ENCODE data around the gene ANAPC2. TPM values are rescaled to one million over a fixed set of nuclear protein-coding genes. Genes with fewer than 3 reads are reported as not detected.
A peak's percentile ranks its signal among the peaks of the same experiment; 100 is the strongest.

The ANAPC2 gene
- total RNA-seq, 1 experiment from 2014 or later: 27.2 TPM

- no peak for DNase-seq (ENCODE audit: low read depth)
Observed at GRCh38 chr9:137130176-137130755, 58.1 kb downstream of the ANAPC2 start.

DNA sequence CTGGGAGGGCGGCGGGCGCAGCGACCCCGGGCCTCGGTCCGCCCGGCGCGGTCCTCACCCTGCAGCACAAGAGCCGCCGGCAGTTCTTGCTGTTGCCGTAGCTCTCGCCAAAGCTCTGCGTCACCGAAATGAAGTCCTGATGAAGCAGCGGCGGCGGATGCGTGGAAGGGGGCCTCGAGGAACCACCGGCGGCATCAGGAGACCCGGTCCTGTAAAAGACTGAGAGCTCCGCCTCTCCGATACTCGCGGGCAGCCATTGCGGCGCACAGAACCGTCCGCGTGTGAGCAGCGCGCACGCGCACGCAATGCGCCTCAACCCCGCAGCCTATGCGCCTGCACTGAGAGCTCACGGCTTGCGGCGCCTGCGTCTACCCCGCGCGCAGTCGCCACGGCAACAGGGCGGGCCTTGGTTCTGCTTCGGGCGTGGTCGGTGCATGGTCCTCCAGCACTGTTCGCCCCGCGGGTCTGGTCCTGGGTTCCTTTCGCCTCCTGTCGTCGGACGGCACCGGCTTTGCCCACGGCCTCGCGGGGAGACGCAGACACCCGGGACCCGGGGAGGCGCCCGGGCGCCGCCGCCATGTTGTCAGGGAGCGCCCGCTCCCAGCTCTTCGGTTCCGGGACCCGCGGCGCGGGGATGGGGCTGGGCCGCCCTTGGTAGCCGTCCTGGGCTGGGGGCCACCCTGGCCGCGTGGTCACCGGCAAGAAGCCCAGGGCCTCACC lies 58.7 kb downstream of the ANAPC2 start:
- peak; percentile 88 for DNase-seq (ENCODE audit: low read depth)

GRCh38 chr9:137128862-137129455 lies 59.4 kb downstream of the ANAPC2 start:
- no peak for DNase-seq (ENCODE audit: low read depth)

- DNase-seq (ENCODE audit: low read depth): no peak
Observed at GRCh38 chr9:137128158-137128861, 60.0 kb downstream of the ANAPC2 start.

DNA sequence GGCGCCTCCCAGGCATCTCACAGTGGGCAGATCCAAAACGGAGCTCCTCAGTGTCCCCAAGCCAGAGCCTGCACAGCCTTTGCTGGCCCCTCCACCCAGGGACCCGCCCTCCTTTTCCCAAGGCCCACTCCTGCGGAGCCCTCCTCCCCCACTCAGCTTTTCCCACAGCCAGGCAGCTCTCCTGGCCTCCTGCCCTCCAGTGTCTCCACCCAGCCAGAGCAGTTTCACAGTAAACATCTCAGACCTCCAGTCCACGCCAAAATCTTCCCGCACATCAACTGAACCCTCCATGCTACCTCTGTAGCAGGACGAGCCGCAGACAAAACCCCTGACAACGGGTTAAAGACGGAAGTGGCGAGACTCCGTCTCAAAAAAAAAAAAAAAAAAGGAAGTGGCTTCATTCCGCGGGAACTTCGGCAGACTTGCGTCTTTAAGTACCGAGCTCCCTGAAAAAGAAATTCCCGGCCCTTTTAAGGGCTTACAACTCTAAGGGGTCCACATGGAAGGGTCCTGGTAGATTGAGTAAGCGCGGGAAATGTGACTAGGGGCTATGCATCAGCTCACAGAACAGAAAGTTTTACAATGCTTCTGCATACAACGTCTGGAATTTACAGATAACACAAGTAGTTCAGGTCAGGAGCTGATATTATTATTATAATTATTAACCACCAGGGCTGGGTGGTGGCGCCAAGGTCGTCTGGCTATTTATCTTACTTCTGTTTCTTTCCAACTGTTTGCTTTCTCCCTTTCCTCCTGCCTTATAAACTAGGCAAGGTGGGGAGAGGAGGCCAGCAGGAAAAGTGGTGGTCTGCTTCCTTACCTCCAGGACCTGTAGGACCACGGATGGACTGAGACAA lies 60.8 kb downstream of the ANAPC2 start:
- no peak for DNase-seq (ENCODE audit: low read depth)

DNA sequence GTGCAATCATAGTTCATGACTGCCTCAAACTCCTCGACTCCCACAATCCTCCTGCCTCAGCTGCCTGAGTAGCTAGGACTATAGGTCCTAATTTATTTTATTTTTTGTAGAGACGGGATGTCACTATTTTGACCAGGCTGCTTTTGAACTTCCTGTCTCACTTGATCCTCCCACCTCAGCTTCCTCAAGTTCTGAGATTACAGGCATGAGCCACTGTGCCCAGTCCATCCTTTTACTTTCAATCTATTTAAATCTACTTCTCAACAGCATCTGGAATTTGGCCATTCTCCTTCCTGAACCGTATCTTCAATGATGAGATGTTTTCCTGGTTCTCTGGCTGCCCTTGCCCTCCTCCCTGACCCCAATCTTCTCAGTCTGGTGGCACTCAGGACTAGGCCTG lies 61.6 kb downstream of the ANAPC2 start:
- DNase-seq (ENCODE audit: low read depth): no peak

Small RNA genes within 50 kb of the gene (small RNA-seq; reads per million reads assigned to genes)
- gene MIR3621: not detected

Other genes starting within 250 kb of the ANAPC2 start
- gene FBXW5, start 243.8 kb downstream of the ANAPC2 start, total RNA-seq (2014; rRNA removed; shearing (Covaris generic)): 171 and 188 TPM in 2 replicates
- 0.47 TPM in 1 of 2 replicates, not detected in the other for gene C8G, start 243.3 kb downstream of the ANAPC2 start, total RNA-seq (2014; rRNA removed; shearing (Covaris generic))
- not detected in 2 replicates for gene LCN12, start 236.3 kb downstream of the ANAPC2 start, total RNA-seq (2014; rRNA removed; shearing (Covaris generic))
- gene PTGDS, start 211.1 kb downstream of the ANAPC2 start, total RNA-seq (2014; rRNA removed; shearing (Covaris generic)): not detected in 2 replicates
- not detected in 2 replicates for gene LCNL1, start 205.6 kb downstream of the ANAPC2 start, total RNA-seq (2014; rRNA removed; shearing (Covaris generic))
- 68.0 and 77.8 TPM in 2 replicates for gene PAXX, start 196.1 kb downstream of the ANAPC2 start, total RNA-seq (2014; rRNA removed; shearing (Covaris generic))
- 1.0 and 1.7 TPM in 2 replicates for gene CLIC3, start 192.0 kb downstream of the ANAPC2 start, total RNA-seq (2014; rRNA removed; shearing (Covaris generic))
- 7.5 and 9.0 TPM in 2 replicates for gene ABCA2, start 160.3 kb downstream of the ANAPC2 start, total RNA-seq (2014; rRNA removed; shearing (Covaris generic))
- gene FUT7, start 156.5 kb downstream of the ANAPC2 start, total RNA-seq (2014; rRNA removed; shearing (Covaris generic)): not detected in 2 replicates
- gene NPDC1, start 142.4 kb downstream of the ANAPC2 start, total RNA-seq (2014; rRNA removed; shearing (Covaris generic)): 31.5 and 39.2 TPM in 2 replicates
- gene ENTPD2, start 134.5 kb downstream of the ANAPC2 start, total RNA-seq (2014; rRNA removed; shearing (Covaris generic)): not detected in 2 replicates
- gene SAPCD2, start 118.0 kb downstream of the ANAPC2 start, total RNA-seq (2014; rRNA removed; shearing (Covaris generic)): 58.5 and 69.2 TPM in 2 replicates
- 12.0 and 15.6 TPM in 2 replicates for gene UAP1L1, start 111.0 kb downstream of the ANAPC2 start, total RNA-seq (2014; rRNA removed; shearing (Covaris generic))
- 56.1 and 59.3 TPM in 2 replicates for gene MAN1B1, start 101.6 kb downstream of the ANAPC2 start, total RNA-seq (2014; rRNA removed; shearing (Covaris generic))
- gene DPP7, start 73.8 kb downstream of the ANAPC2 start, total RNA-seq (2014; rRNA removed; shearing (Covaris generic)): 43.8 and 45.5 TPM in 2 replicates
- not detected in 2 replicates for gene GRIN1, start 49.4 kb downstream of the ANAPC2 start, total RNA-seq (2014; rRNA removed; shearing (Covaris generic))
- gene LRRC26, start 18.5 kb downstream of the ANAPC2 start, total RNA-seq (2014; rRNA removed; shearing (Covaris generic)): not detected in 2 replicates
- not detected in 2 replicates for gene TMEM210, start 16.5 kb downstream of the ANAPC2 start, total RNA-seq (2014; rRNA removed; shearing (Covaris generic))
- gene SSNA1, start 116 bp upstream of the ANAPC2 start, total RNA-seq (2014; rRNA removed; shearing (Covaris generic)): 101 and 138 TPM in 2 replicates
- 12.0 and 13.6 TPM in 2 replicates for gene TPRN, start 12.2 kb upstream of the ANAPC2 start, total RNA-seq (2014; rRNA removed; shearing (Covaris generic))
- 63.4 and 65.8 TPM in 2 replicates for gene TMEM203, start 17.1 kb upstream of the ANAPC2 start, total RNA-seq (2014; rRNA removed; shearing (Covaris generic))
- 17.9 and 26.2 TPM in 2 replicates for gene NDOR1, start 17.1 kb upstream of the ANAPC2 start, total RNA-seq (2014; rRNA removed; shearing (Covaris generic))
- 0.10 and 0.96 TPM in 2 replicates for gene RNF208, start 33.7 kb upstream of the ANAPC2 start, total RNA-seq (2014; rRNA removed; shearing (Covaris generic))
- gene CYSRT1, start 36.6 kb upstream of the ANAPC2 start, total RNA-seq (2014; rRNA removed; shearing (Covaris generic)): 1.1 and 1.4 TPM in 2 replicates
- gene RNF224, start 38.9 kb upstream of the ANAPC2 start, total RNA-seq (2014; rRNA removed; shearing (Covaris generic)): not detected in 2 replicates
- not detected in 2 replicates for gene SLC34A3, start 42.3 kb upstream of the ANAPC2 start, total RNA-seq (2014; rRNA removed; shearing (Covaris generic))
- 624 and 993 TPM in 2 replicates for gene TUBB4B, start 52.7 kb upstream of the ANAPC2 start, total RNA-seq (2014; rRNA removed; shearing (Covaris generic))
- gene STPG3, start 62.7 kb upstream of the ANAPC2 start, total RNA-seq (2014; rRNA removed; shearing (Covaris generic)): not detected in 2 replicates
- 78.8 and 83.3 TPM in 2 replicates for gene NELFB, start 66.8 kb upstream of the ANAPC2 start, total RNA-seq (2014; rRNA removed; shearing (Covaris generic))
- 66.1 and 74.7 TPM in 2 replicates for gene TOR4A, start 89.2 kb upstream of the ANAPC2 start, total RNA-seq (2014; rRNA removed; shearing (Covaris generic))
- 0.30 and 0.90 TPM in 2 replicates for gene NRARP, start 113.7 kb upstream of the ANAPC2 start, total RNA-seq (2014; rRNA removed; shearing (Covaris generic))
- 3.5 and 4.7 TPM in 2 replicates for gene EXD3, start 234.6 kb upstream of the ANAPC2 start, total RNA-seq (2014; rRNA removed; shearing (Covaris generic))
- 0.10 TPM in 1 of 2 replicates, not detected in the other for gene NOXA1, start 234.8 kb upstream of the ANAPC2 start, total RNA-seq (2014; rRNA removed; shearing (Covaris generic))